ENCODE data around the gene KIFBP. TPM values are rescaled to one million over a fixed set of nuclear protein-coding genes. Genes with fewer than 3 reads are reported as not detected.

KIFBP gene
- polyA plus RNA-seq, 1 experiment: 53.9 TPM

DNA sequence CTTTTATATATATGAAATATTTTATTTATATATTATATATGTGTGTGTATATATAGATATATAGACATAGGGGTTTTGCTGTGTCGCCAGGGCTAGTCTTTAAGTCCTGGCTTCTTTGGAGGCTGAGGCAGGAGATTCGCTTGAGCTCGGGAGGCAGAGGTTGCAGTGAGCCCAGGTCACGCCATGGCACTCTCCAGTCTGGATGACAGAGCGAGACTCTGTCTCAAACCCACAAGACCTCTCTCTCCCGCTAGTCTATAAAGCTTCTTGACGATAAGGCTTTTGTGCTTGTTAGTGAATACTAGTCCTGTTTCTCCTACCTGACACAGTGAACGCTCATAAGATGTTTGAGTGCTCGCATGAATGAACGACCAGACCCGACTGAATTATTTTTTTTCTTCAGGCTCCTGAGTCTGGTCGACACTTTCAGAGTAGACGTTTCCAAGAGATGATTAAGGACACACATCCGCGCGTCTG is 33.2 kb upstream of the KIFBP start:
- Histone ChIP-seq H3K27ac (ENCODE audit: low read depth, low read length) (peak overlapping the region; percentile 88), H3K27me3 (ENCODE audit: control insufficient read depth, insufficient read depth, low read length) (no peaks in the 10 kb centered on the region), H3K9me3 (ENCODE audit: control insufficient read depth, insufficient read depth, low read length) (no peaks in the 10 kb centered on the region), H3K4me3 (ENCODE audit: low read depth, low read length) (peak overlapping the region; percentile 99)
- TF ChIP-seq, protein P1, sequence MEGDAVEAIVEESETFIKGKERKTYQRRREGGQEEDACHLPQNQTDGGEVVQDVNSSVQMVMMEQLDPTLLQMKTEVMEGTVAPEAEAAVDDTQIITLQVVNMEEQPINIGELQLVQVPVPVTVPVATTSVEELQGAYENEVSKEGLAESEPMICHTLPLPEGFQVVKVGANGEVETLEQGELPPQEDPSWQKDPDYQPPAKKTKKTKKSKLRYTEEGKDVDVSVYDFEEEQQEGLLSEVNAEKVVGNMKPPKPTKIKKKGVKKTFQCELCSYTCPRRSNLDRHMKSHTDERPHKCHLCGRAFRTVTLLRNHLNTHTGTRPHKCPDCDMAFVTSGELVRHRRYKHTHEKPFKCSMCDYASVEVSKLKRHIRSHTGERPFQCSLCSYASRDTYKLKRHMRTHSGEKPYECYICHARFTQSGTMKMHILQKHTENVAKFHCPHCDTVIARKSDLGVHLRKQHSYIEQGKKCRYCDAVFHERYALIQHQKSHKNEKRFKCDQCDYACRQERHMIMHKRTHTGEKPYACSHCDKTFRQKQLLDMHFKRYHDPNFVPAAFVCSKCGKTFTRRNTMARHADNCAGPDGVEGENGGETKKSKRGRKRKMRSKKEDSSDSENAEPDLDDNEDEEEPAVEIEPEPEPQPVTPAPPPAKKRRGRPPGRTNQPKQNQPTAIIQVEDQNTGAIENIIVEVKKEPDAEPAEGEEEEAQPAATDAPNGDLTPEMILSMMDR (IDR thresholded peaks at IDR 0.05; ENCODE audit: low read depth, low read length): no peak
- POLR2A ChIA-PET: interaction anchor here (0.7 to 1.3 kb wide), 3 partner anchors 132 to 225 kb away, joined by 3 to 7 read pairs (median 3); partner anchors contain the start of genes SRGN and SUPV3L1
- CTCF ChIA-PET: interaction anchor here (0.8 to 1.4 kb wide), 6 partner anchors 12 to 464 kb away, joined by 3 to 9 read pairs (median 4); no protein-coding TSS in a partner anchor
- DNase-seq (ENCODE audit: low read depth, low spot score): no peak

DNA sequence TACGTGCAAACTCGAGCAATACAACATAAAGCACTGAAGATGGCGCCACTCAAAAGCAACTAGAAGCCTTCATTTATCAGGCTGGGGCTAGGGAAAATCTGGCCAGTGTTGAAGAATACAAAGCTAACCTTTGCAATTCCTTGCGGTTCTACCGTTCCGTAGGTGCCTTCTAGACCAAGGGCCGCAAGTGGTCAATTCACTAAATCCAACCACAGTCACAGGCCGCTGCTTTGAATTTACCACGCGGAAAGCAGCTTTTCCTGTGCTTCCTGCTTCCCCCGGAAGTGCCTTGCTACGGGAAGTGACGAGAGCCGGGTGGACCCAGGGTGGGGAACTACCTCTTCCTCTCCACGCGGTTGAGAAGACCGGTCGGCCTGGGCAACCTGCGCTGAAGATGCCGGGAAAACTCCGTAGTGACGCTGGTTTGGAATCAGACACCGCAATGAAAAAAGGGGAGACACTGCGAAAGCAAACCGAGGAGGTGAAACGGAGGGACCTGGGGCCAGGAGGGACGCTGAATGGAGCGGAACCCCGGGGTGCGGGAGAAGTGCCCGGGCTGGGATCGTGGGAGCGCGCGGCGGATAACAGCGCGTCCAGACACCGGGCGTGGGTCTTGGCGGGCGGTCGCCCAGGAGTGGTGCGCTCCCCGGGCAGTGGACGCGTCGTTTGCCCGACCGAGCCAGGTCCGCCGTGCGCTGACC is 32.6 kb upstream of the KIFBP start, which contains the start of gene DDX21:
Gene DDX21 (plus strand): TSS at position 339 of the 701 bp plus-strand sequence. CDS start 56 bp downstream, at position 395.
- H3K4me3 ChIP-seq (ENCODE audit: low read depth, low read length): peak within 1 kb of the TSS; percentile 99
- no peaks in the 10 kb centered on the region for H3K27me3 ChIP-seq (ENCODE audit: control insufficient read depth, insufficient read depth, low read length)
- ChIA-PET CTCF (interaction anchor here (0.6 to 1.4 kb wide), 13 partner anchors 8 to 466 kb away, joined by 3 to 9 read pairs (median 3); no protein-coding TSS in a partner anchor), POLR2A (interaction anchor here (0.6 to 1.3 kb wide), 5 partner anchors 31 to 224 kb away, joined by 3 to 7 read pairs (median 3); partner anchors contain the start of genes SRGN and SUPV3L1)
- DNase-seq (ENCODE audit: low read depth, low spot score): peak; percentile 64
- no peaks in the 10 kb centered on the region for H3K9me3 ChIP-seq (ENCODE audit: control insufficient read depth, insufficient read depth, low read length)
- peak within 1 kb of the TSS; percentile 88 for H3K27ac ChIP-seq (ENCODE audit: low read depth, low read length)
- TF ChIP-seq, protein P1 (IDR thresholded peaks at IDR 0.05; ENCODE audit: low read depth, low read length): peak; percentile 71

DNA sequence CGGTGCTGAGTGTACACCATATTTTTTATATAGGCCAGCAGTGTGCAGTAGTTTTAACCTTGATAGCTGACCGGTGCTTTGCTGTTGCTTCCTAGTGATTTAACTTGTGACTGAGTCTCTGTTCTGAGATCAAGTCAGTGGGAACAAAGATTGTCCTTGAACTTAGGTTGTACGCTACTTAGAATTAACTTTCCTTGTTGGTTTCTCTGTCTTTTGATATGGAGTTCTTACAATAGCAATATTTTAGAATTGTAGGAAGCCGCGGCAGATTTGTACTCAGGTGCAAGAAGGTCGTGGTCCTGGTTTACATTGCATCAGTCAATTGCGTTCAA is 31.4 kb upstream of the KIFBP start:
- POLR2A ChIA-PET: interaction anchor here (0.6 kb wide), 1 partner anchor 17 kb away, joined by 6 read pairs; no protein-coding TSS in a partner anchor
- CTCF ChIA-PET: interaction anchor here (1.3 kb wide), 1 partner anchor 13 kb away, joined by 3 read pairs; no protein-coding TSS in a partner anchor
- H3K27ac ChIP-seq (ENCODE audit: low read depth, low read length): peak overlapping the region; percentile 88
- no peaks in the 10 kb centered on the region for H3K9me3 ChIP-seq (ENCODE audit: control insufficient read depth, insufficient read depth, low read length)
- DNase-seq (ENCODE audit: low read depth, low spot score): no peak
- TF ChIP-seq, protein P1 (IDR thresholded peaks at IDR 0.05; ENCODE audit: low read depth, low read length): no peak
- peak overlapping the region; percentile 99 for H3K4me3 ChIP-seq (ENCODE audit: low read depth, low read length)
- H3K27me3 ChIP-seq (ENCODE audit: control insufficient read depth, insufficient read depth, low read length): no peaks in the 10 kb centered on the region

DNA sequence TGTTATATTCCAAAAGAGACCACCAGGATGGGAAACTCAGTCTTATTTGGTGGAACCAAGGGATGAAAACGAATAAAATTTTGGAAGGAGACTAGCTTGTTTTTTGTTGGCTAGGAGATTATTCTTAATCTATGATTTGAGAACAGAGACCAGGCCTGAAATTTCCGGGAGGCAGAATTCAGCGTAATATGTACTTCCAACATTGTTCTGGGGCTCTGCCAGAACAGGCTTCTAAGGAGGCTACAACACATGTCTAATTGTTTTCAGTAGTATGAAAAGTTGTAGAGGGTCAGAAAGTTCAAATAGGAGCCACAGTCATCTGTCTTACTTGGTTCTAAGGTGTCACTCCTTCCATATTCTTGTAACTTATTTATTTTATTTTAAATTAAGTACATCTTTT is 30.9 kb upstream of the KIFBP start:
- DNase-seq (ENCODE audit: low read depth, low spot score): no peak
- POLR2A ChIA-PET: interaction anchor here (0.6 kb wide), 1 partner anchor 18 kb away, joined by 6 read pairs; no protein-coding TSS in a partner anchor
- CTCF ChIA-PET: interaction anchor here (1.3 kb wide), 1 partner anchor 12 kb away, joined by 3 read pairs; no protein-coding TSS in a partner anchor
- Histone ChIP-seq H3K9me3 (ENCODE audit: control insufficient read depth, insufficient read depth, low read length) (no peaks in the 10 kb centered on the region), H3K4me3 (ENCODE audit: low read depth, low read length) (peak overlapping the region; percentile 99), H3K27me3 (ENCODE audit: control insufficient read depth, insufficient read depth, low read length) (no peaks in the 10 kb centered on the region), H3K27ac (ENCODE audit: low read depth, low read length) (no peak overlapping the region)
- TF ChIP-seq, protein P1 (IDR thresholded peaks at IDR 0.05; ENCODE audit: low read depth, low read length): no peak

All from AG04450 (cell line).